Activated T-cell treated with anti-CD3 and anti-CD28 coated beads, Interleukin-2, amount 50 U/mL, for 48 hours (primary cell): ENCODE results near the gene NCAPH2.

ENCODE experiments used
- DNase-seq, 2 experiments: peaks; one replicate each; pipeline ENCODE4 v3.0.0-alpha.2; 2020

NCAPH2 gene

DNA sequence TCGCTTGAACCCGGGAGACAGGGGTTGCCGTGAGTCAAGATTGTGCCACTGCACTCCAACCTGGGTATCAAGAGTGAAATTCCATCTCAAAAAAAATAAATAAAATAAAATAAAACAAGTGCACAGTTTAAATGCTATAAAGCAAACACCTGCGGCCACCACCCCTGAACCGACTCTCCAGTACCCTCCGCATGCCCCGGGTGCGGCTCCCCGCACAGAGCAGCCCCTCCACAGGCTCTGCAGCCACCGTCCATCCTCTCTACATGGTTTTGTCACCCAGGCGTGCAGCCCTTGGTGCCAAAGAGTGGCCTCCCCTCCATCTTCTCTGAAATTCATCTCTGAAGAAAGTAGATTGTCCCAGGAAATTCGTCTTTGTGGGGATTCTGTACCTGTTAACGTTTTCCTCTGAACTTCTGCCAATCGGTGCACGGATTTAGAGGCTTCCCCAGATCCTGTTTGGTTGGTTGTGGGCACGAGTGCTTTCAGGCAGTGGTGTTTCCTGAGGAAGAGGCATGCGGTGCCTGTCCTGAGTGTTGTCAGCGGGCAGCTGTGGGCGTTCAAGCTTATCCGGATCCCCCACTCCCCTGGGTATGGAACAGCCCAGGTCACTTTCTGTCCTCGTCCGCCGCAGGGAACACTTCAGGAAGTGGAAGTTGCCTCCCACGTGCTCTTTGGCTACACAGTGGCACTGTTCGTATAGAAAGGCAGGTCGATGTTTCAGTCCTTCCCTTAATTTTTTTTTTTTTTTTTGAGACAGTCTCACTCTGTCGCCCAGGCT is 17.3 kb upstream of the NCAPH2 start:
- peak in 1 of 2 experiments; percentile 33 for DNase-seq

DNA sequence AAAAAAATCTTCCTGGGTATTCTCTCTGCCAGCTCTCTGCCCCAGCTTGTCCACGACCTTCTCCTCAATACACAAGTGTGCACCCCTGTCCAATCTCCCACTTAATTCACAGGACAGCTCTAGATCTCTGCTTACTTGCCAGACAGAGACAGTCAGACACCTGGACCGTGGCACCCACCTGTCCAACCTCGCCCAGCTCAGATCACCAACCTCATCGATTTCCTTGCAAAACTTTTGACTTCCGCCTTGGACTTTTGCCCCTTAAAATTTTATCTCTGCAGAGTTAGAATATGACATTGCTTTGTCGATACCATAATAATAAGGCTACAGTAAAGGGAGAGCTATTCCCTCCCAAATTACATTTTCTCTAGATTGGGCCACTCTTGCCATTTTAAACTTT is 10.9 kb upstream of the NCAPH2 start:
- DNase-seq, result no peak

DNA sequence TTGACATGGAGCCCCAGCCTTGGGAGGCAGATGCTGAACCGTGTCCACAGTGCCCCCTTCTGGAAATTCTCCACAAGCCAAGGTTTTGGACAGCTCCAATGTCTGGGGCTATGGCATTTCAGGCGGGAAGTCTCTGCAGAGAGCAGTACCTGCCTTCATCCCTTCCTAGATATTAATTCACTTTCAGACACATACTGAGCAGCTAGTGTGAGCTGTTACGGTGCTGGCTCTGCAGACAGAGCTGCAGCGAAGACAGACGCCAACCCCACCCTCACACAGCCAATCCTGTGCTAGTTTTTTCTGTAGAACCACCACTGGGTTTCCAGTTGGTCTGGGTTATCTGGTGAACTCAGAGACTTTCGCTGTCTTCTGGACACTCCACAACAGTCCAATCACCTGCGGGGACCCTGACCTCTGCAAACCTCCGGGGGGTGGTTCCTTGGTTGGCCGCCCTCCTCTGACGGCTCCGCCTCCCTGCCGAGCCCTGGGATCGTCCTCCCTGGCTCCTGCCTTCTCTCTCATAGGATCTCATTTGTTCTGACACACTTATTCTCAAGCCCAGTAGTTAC is 9.6 kb upstream of the NCAPH2 start:
- peak; percentile 80 to 81 for DNase-seq

DNA sequence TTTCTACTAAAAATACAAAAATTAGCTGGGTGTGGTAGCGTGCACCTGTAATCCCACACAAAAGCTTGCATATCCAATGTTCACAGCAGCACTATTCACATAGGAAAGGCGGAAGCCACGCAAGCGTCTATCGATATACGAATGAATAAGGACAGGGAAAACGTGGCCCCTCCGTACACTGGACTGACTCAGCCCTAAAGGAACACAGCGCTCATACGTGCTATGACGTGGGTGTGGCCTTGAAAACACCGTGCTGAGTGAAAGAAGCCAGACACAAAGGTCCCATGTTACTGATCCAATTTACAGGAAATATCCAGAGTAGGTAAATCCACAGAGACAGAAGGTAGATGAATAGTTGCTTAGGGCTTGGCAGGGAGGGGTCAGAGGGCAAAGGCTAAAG is 7.6 kb upstream of the NCAPH2 start:
- DNase-seq, result no peak

DNA sequence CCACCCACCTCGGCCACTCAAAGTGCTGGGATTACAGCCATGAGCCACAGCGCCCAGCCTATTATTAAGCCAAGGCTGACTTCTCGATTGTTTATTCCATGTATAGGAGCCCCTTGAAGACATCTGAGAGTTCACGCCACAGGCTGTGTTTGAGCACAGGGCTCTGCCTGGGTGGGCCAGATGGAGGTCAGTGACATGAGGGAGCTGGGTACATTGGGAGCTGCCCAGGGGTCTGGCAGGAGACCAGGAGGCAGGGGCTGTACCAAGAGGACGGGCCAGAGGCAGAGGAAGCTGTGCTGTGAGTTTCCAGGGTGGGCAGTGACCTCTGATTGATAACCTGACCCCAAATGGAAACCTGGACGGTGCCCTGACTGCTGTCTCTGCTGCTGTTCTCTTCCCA is 5.9 kb upstream of the NCAPH2 start:
- DNase-seq, result no peak

DNA sequence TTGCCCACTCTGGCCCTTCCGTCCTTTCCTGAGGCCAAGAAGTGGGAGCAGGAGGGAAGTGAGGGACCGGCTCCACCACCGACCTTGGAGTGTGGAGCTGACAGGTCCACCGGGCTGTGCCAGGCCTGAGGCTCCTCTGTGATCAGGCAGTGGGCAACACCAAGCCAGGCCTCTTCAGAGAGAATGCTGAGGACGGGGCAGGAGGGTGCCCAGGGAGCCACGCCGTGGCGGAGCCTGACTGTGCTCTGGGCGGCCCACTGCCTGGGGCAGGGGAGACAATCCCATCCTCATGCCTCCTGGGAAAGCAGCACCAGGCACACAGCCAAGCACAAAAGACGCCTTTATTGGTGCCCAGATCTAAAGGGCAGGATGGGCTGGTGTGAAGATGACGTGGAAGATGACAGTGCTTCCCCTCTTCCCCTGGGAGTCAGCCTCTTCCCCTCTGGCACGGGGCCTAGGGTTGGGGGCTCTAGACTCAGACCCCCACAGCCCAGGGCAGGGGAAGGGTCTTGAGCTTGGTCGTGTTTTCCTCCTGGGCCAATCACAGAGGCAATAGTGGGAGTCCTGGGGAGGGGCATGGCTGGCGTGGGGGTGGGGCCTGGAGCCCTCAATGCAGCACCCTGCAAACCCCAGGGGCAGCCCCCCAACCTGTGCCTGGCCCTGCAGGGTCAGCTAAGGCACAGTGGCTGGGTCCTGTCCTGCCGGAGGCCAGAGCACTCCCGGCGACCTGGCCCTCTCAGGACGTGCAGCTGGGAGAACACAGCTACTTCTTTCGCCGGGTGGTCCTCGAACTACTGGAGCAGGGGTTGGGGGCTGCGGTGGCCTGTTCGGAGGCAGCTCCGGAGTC is 5.2 kb upstream of the NCAPH2 start:
- no peak for DNase-seq

DNA sequence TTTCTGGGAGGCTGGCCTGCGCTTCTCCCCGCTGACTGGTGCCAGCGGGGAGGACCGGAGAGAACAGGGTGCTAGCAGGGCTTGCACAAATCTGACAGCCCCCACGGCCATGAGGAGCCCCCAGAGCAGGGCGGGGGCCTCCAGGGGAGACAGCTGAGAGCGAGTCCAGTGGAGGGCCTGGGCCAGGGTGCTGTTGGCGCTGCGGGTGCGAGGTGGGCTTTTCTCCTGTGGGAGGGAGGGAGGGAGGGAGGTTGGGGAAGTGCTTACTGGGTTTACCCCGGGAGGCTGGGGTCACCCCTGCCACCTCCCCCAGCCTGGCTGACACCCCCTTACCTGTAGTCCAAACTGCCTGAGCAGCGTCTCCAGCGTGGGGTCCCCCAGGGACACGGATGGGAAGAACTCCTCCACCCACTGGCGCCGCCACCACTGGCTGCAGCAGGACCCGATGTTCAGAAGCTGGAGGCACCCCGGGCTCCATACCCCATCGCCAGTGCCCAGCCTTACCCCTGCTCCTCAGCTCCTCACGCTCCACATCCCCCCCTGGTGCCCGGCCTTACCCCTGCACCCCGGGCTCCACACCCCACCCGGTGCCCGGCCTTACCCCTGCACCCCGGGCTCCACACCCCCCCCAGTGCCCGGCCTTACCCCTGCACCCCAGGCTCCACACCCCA is 4.4 kb upstream of the NCAPH2 start:
- DNase-seq, result peak in 1 of 2 experiments; percentile 49

DNA sequence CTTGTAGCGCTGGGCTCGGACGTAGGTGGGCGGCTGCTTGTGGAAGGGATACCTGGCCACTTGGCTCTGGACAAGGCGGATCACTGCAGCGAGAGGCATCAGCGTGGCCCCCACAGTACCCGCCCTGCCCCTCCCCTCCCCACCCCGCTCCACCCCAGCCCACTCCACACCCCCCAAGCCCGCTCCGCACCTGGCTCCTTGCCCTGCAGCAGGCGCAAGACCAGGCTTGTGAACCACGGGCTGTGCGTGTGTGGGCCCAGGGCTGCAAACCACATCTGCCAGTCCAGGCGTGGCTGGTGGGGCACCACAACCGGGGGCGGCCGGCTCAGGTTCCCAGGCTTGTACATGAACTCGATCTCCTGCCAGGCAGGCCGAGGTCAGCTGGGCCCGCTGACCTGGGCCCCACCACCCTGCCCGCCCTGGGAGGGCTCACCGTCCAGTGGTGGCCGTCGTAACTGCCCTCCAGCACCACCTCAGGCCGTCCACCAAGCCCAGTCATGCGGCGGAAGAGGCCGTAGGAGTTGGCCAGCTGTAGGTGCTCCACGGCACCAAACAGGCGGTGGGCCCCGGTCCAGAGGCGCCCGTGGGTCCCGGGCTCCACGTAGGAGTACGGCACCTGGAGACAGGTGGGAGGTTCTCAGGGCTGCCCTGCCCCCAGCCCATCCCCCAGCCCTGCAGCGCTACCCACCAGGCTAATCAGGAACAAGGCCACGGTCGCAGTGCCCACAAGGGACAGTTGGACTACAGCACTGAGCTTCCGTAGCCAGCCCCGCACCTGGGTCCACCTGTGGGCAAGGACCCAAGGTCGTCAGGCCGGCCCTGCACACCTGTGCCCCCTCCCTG is 3.4 kb upstream of the NCAPH2 start:
- no peak for DNase-seq

DNA sequence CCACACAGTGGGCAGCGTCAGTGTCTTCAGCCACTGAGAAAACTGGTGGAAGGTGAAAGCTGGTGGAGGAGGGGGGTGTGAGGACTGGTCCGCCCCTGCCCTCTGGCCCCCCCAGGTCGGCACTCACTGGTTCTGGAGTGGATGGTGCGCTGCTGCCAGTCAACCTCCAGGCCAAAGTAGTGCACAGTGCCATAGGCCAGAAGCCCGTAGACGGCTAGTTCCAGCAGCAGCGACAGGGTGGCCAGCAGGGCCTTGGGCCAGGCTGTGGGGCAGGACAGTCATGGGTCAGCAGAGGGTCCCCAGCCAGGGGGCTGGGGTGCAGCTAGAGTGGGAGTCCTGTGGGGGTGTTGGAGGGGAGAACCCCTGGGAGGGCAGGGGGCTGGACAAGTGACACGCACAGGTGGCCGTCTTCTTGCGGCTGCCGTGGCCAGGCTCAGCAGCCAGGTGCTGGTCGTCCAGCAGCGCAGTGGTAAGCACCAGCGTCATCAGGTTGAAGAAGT is 2.7 kb upstream of the NCAPH2 start:
- no peak for DNase-seq

DNA sequence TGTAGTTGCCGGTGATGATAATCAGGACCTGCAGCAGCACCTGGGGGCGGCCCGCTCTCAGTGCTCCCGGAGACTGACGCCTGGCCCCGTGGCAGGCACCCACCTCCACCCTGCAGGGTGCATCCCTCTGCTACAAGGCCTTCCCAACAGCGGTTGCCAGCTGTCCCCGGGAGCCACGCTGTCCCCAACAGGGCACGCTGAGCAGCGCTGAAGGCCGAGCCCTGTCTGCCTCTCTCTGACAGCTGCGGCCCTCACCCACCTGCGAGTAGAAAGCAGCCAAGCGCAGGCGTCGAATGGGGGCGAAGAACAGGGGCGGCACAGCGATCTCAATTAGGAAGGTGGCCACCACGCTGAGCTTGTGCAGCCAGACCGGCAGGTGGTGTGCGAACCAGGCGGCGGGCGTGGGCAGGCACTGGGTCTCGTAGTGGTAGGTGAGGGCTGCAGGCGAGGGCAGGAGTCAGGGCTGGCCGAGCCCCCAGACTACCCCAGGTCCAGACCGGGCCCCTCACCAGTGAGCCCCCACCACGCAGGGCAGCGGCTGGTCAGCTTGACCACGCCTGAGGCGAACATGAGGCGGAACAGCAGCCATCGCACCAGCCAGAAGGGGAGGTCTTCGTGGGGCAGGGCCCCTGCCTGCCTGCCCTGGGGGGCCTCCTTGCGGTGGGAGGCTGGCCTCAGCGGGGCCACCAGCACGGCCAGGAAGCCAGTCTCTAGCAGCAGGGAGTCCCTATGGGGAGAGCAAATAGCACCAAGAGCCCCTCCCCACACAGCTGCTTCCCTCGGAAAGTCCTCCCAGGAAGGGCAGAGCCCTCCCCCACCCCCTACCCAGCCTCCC is 2.0 kb upstream of the NCAPH2 start:
- no peak for DNase-seq

DNA sequence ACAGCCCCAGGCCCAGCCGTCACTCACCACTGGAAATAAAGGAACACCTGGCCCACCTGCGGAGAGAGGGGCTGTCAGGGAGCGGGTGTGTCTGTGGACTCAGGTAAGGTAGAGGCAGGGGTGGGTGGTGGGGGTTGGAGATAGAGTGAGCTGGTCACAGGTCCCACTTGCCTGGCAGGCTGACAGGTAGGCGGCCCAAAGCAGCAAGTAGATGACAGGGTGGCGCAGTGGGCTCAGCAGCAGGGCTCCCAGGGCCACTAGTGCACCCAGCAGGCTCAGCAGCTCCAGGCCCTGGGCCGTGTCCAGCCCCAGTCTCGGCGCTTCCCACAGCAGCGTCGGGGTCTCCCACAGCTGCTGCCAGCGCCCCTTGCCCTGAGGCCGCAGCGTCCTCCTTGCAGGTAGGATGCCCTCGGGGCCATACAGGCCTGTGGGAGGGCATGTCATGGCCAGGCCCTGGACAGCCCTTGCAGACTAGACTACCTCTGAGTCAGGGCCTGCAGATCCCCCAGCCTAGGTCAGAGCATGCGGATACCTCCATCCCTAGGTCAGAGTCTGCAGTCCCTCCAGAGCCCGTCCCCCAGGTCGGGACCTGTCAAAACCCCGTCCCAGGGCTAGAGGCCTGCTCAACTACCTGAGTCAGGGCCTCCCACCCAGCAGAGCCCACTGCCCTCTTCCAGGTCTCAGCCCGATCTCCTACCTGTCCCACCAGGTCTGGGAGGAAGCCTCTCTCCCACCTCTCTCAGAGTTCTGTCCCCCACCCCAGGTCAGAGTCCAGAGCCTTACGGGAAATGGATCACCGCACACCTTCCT is 1.2 kb upstream of the NCAPH2 start:
- no peak for DNase-seq

DNA sequence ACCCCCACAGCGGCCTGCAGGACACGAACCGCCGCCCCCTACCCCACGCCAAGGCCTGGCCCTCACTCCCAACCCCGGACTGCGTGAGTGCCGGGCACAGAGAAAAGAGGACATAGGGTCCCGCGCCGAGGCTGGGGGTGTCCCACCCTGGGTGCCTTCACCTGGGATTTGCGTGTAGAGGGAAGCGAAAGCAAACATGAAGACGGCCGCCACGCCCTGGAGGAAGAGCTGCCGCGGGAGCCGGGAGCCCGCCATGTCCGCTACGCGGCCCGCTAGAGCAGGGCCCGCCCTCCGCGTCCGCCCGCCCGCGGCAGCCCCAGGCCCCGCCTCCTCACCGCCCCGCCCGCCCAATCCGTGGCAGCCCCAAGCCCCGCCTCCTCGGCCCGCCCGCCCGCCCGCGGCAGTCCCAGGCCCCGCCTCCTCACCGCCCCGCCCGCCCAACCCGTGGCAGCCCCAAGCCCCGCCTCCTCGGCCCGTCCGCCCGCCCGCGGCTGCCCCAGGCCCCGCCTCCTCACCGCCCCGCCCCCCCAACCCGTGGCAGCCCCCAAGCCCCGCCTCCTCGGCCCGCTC is 518 bp upstream of the NCAPH2 start, which contains the start of gene LMF2:
Gene LMF2 (minus strand): TSS at position 282 of the 570 bp plus-strand sequence. CDS start 27 bp downstream, at position 255.
- DNase-seq, result peak; percentile 95 to 98

DNA sequence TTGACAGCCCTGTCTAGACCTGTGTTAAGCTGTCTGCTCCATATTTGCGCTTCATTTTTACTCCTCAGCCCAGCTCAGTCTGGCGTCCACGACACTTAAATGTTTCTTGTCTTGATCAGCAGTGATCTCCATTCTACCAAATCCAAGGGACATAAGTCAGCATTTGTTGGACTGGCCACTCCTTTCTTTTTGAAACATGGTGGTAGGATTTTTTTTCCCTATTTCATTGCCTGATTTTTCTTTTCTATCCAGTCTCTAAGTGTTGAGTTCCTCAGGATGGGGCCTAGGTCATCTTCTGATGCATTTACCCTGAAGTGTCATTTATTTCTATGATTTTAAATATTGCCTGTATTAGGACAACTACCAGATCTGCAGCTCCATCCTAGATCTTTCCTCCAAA is 873 bp downstream of the NCAPH2 start:
- DNase-seq, result no peak

DNA sequence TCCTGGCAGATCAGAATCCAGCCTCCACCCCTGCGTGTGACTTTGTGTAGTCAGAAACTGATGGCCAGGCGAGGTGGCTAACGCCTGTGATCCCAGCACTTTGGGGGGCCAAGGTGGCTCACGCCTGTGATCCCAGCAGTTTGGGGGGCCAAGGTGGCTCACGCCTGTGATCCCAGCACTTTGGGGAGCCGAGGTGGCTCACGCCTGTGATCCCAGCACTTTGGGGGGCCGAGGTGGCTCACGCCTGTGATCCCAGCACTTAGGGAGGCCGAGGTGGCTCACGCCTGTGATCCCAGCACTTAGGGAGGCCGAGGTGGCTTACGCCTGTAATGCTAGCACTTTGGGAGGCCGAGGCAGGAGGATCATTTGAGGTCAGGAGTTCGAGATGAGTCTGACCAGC is 5.2 kb downstream of the NCAPH2 start:
- no peak for DNase-seq

DNA sequence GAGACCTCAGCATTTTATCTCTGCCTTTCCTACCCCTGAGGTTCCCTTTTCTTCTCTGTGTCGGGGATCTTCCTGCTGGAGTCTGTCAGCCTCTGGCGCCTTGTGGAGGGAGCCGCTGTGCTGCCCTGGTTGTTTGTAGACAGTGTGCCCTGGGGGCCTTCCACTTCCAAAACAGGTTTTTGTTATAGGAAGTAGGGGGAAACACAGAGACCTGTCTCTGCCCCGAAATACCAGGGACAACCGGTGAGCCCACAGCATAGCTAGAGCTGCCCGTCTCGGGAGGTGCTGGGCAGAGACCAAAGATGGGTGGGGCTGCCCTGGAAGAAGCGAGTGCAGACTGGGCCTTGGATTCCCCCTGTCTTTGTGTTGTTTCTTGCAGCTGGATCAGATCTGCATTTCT is 8.0 kb downstream of the NCAPH2 start:
- DNase-seq, result no peak

DNA sequence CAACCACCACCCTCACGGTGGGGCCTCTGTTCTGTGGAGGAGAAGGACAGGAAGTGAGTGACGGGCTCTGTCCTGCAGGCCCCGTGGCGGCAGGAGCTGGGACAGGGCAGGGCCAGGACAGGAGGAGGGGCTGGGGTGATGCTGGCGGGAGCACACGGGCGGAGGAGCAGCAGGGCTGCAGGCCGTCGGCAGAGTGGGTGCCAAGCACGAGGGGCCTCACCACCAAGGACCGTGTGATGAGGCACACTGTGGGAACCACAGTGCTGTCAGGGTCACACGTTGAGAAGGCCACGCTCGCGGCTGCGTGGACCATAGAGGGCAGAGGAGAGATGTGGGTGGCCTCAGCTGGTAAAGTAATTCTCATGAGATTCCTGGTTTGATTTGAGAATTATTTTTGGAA is 8.9 kb downstream of the NCAPH2 start:
- DNase-seq, result no peak

DNA sequence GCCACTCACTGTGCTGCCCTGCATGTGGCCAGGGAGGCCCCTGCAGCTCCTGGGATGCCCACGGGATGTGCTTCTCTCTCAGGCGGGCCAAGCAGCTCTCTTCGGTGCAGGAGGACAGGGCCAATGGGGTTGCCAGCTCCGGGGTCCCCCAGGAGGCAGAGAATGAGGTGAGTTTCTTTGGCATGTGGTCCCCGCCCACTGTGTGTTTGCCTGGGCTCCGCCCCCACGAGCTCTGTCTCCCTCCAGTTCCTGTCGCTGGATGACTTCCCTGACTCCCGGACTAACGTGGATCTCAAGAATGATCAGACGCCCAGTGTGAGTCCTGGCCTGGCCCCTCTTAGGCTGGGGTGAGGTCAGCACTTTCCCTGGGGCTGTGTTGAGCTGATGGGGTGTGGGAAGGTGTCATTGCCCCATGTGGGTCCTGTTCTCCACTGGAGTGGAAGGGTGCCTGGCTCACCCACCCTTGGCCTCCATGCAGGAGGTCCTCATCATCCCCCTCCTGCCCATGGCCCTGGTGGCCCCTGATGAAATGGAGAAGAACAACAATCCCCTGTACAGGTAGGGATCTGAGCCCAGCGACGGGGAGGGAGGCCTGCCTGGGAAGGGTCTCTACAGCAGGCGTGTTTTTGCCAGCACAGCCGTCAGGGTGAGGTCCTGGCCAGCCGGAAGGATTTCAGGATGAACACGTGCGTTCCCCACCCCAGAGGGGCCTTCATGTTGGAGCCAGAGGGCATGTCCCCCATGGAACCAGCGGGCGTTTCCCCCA is 9.7 kb downstream of the NCAPH2 start:
- DNase-seq, result no peak

DNA sequence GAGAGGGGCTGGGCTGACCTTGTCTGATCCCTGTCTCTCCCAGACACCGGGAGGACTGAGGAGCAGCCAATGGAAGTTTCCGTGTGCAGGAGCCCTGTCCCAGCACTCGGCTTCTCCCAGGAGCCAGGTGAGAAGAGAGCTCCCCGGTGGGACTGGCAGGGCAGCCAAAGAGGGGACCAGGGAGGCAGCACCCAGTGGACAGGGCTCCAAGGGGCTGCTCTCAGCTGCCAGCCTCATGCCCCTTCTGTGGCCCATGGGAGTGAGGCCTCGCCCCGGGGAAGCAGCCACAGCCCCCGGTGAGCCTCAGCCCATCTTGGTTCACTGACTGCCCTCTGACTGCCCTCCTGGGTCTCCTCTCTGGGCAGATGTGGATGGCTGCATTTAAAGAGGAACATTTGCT is 10.6 kb downstream of the NCAPH2 start:
- no peak for DNase-seq

DNA sequence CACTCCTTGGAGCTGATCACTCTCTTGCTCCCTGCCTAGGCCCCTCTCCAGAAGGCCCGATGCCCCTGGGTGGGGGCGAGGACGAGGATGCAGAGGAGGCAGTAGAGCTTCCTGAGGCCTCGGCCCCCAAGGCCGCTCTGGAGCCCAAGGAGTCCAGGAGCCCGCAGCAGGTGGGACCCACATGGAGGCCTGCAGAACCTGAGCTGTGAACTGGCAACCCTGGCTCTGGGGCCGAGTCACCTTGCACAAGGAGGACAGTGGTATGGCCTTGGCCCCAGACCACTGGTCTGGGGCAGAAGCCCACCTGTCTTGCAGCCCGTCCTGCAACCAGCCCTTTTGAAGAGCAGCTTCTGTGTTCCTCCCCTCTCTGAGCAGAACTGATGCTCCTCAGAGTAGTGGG is 11.1 kb downstream of the NCAPH2 start:
- no peak for DNase-seq
